Endothelial cell (in vitro differentiated cells): Measurements from ENCODE around the gene TAS2R1. TPM values are rescaled to one million over a fixed set of nuclear protein-coding genes. Genes with fewer than 3 reads are reported as not detected.

Source experiments
- DNase-seq: peaks from one replicate; pipeline ENCODE4 v3.0.0; 2021; ENCODE audit warnings: low spot score
- H3K27ac Mint-ChIP-seq: one replicate; pipeline ENCODE4 v1.8.0; 2021; ENCODE audit warnings: mixed read lengths, inconsistent platforms; ENCODE audit not compliant: unreplicated experiment
- H3K27me3 Mint-ChIP-seq: one replicate; pipeline ENCODE4 v1.8.0; 2021; ENCODE audit warnings: mild to moderate bottlenecking, moderate library complexity, mixed read lengths, inconsistent platforms; ENCODE audit not compliant: unreplicated experiment
- H3K36me3 Mint-ChIP-seq: one replicate; pipeline ENCODE4 v1.8.0; 2021; ENCODE audit warnings: mild to moderate bottlenecking, low read depth, mixed read lengths, inconsistent platforms; ENCODE audit not compliant: unreplicated experiment
- H3K4me1 Mint-ChIP-seq: one replicate; pipeline ENCODE4 v1.8.0; 2021; ENCODE audit warnings: mild to moderate bottlenecking, mixed read lengths, inconsistent platforms; ENCODE audit not compliant: unreplicated experiment
- H3K4me3 Mint-ChIP-seq: one replicate; pipeline ENCODE4 v1.8.0; 2021; ENCODE audit warnings: mild to moderate bottlenecking, mixed read lengths, inconsistent platforms; ENCODE audit not compliant: unreplicated experiment
- H3K9me3 Mint-ChIP-seq: one replicate; pipeline ENCODE4 v1.8.0; 2021; ENCODE audit warnings: mixed read lengths, inconsistent platforms; ENCODE audit not compliant: unreplicated experiment
- long read RNA-seq: library from polyadenylated mRNA; unstranded; transcript quantifications from one replicate; pipeline ENCODE4 v2.0.0, GENCODE V29; 2020; ENCODE audit not compliant: unreplicated experiment
- total RNA-seq: library from RNA; stranded (reverse); fragmentation: NEBNext Ultra II Directional; extraction: Animal tissue kit (Norgen Biotek cat#: 25700); gene quantifications from one replicate; pipeline ENCODE4 v1.2.1, GENCODE V29; 2021; ENCODE audit not compliant: unreplicated experiment
- TF ChIP-seq, protein P1 (sequence below): fragments of 200-600 bp; sonication (generic); IDR thresholded peaks from one replicate; pipeline ENCODE4 v1.5.0; 2021; ENCODE audit warnings: antibody characterized with exemption; ENCODE audit not compliant: unreplicated experiment

The TAS2R1 gene
- total RNA-seq: not detected
- long read RNA-seq: 0 reads

GRCh38 chr5:9630251-9630650 lies at the start of gene TAS2R1:
Gene TAS2R1, minus strand, starts transcription at chr5:9630351. Its CDS starts 319 bp downstream, at chr5:9630032.
- Mint-ChIP-seq H3K4me3 (no peak within 1 kb of the TSS), H3K27me3 (no peaks in the 10 kb centered on the region), H3K36me3 (no peaks in the 10 kb centered on the region), H3K4me1 (peaks cover 15% of the 10 kb centered on the region), H3K9me3 (no peaks in the 10 kb centered on the region), H3K27ac (no peak within 1 kb of the TSS)
- TF ChIP-seq, protein P1, sequence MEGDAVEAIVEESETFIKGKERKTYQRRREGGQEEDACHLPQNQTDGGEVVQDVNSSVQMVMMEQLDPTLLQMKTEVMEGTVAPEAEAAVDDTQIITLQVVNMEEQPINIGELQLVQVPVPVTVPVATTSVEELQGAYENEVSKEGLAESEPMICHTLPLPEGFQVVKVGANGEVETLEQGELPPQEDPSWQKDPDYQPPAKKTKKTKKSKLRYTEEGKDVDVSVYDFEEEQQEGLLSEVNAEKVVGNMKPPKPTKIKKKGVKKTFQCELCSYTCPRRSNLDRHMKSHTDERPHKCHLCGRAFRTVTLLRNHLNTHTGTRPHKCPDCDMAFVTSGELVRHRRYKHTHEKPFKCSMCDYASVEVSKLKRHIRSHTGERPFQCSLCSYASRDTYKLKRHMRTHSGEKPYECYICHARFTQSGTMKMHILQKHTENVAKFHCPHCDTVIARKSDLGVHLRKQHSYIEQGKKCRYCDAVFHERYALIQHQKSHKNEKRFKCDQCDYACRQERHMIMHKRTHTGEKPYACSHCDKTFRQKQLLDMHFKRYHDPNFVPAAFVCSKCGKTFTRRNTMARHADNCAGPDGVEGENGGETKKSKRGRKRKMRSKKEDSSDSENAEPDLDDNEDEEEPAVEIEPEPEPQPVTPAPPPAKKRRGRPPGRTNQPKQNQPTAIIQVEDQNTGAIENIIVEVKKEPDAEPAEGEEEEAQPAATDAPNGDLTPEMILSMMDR: no peak
- no peak for DNase-seq

DNA sequence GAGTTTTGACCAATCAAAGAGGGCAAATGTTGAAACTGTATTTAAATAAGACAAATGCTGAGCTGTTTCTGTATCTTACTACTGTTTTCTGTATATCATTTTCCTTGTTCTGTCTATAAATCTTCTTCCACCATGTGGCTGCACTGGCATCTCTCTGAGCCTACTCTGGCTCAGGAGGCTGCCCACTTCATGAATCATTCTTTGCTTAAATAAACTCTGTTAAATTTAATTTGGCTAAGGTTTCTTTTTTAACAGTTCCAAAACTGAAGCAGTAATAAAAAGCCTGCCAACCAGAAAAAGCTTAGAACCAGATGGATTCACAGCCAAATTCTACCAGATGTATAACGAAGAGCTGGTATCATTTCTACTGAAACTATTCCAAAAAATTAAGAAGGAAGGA lies 40.2 kb upstream of the TAS2R1 start:
- TF ChIP-seq, protein P1: no peak
- Mint-ChIP-seq H3K4me3 (no peak overlapping the region), H3K9me3 (no peaks in the 10 kb centered on the region), H3K4me1 (peaks cover 4% of the 10 kb centered on the region), H3K36me3 (no peaks in the 10 kb centered on the region), H3K27ac (no peak overlapping the region), H3K27me3 (no peaks in the 10 kb centered on the region)
- no peak for DNase-seq

DNA sequence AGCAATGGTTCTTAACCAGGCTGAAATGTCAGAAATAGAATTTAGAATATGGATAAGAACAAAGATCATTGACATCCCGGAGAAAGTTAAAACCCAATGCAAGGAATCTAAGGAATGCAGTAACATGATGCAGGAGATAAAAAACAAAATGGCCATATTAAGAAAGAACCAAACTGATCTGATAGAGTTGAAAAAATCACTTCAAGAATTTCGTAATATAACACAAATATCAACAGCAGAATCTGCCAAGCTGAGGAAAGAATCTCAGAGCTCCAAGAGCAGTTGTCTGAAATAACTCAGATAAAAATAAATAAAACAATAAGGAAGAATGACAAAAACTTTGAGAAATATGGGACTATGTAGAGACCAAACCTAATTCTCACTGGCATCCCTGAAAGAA lies 37.8 kb upstream of the TAS2R1 start:
- Mint-ChIP-seq H3K27ac (no peak overlapping the region), H3K4me1 (peaks cover 4% of the 10 kb centered on the region), H3K27me3 (no peaks in the 10 kb centered on the region), H3K36me3 (no peaks in the 10 kb centered on the region), H3K4me3 (no peak overlapping the region), H3K9me3 (no peaks in the 10 kb centered on the region)
- TF ChIP-seq, protein P1: no peak
- DNase-seq: no peak

GRCh38 chr5:9663891-9664290 lies 33.7 kb upstream of the TAS2R1 start:
- Mint-ChIP-seq H3K27me3 (no peaks in the 10 kb centered on the region), H3K4me1 (peaks cover 4% of the 10 kb centered on the region), H3K36me3 (no peaks in the 10 kb centered on the region), H3K4me3 (no peak overlapping the region), H3K9me3 (no peaks in the 10 kb centered on the region), H3K27ac (no peak overlapping the region)
- DNase-seq: no peak
- TF ChIP-seq, protein P1: no peak

GRCh38 chr5:9661316-9662015 lies 31.3 kb upstream of the TAS2R1 start:
- no peaks in the 10 kb centered on the region for H3K27me3 Mint-ChIP-seq
- no peak for DNase-seq
- H3K9me3 Mint-ChIP-seq: no peaks in the 10 kb centered on the region
- no peak overlapping the region for H3K4me3 Mint-ChIP-seq
- H3K36me3 Mint-ChIP-seq: no peaks in the 10 kb centered on the region
- H3K27ac Mint-ChIP-seq: no peak overlapping the region
- H3K4me1 Mint-ChIP-seq: no peaks in the 10 kb centered on the region
- TF ChIP-seq, protein P1: no peak
